Osteocyte (in vitro differentiated cells): ENCODE data around the gene AARS2. TPM values are rescaled to one million over a fixed set of nuclear protein-coding genes. Genes with fewer than 3 reads are reported as not detected.

ENCODE experiments used
- DNase-seq: peaks from one replicate; pipeline ENCODE4 v3.0.0; 2021; ENCODE audit warnings: mixed read lengths; ENCODE audit not compliant: unreplicated experiment; ENCODE audit errors: extremely low spot score
- H3K27ac Mint-ChIP-seq: one replicate; pipeline ENCODE4 v1.8.0; 2021; ENCODE audit warnings: mild to moderate bottlenecking, mixed read lengths; ENCODE audit not compliant: unreplicated experiment
- H3K27me3 Mint-ChIP-seq: one replicate; pipeline ENCODE4 v1.8.0; 2021; ENCODE audit warnings: mixed read lengths; ENCODE audit not compliant: unreplicated experiment
- H3K36me3 Mint-ChIP-seq: one replicate; pipeline ENCODE4 v1.8.0; 2021; ENCODE audit warnings: mixed read lengths; ENCODE audit not compliant: unreplicated experiment
- H3K4me1 Mint-ChIP-seq: one replicate; pipeline ENCODE4 v1.8.0; 2021; ENCODE audit warnings: mixed read lengths; ENCODE audit not compliant: unreplicated experiment
- H3K4me3 Mint-ChIP-seq: one replicate; pipeline ENCODE4 v1.8.0; 2021; ENCODE audit warnings: mild to moderate bottlenecking, moderate library complexity, mixed read lengths; ENCODE audit not compliant: unreplicated experiment
- H3K9me3 Mint-ChIP-seq: one replicate; pipeline ENCODE4 v1.8.0; 2021; ENCODE audit warnings: mixed read lengths; ENCODE audit not compliant: unreplicated experiment
- CTCF ChIP-seq: fragments of 200-600 bp; sonication (generic); IDR thresholded peaks from 2 replicates; pipeline ENCODE4 v1.5.0; 2021; ENCODE audit warnings: antibody characterized with exemption, mild to moderate bottlenecking, moderate library complexity
- total RNA-seq: library from RNA; stranded (reverse); gene quantifications from 2 replicates; pipeline ENCODE4 v1.2.1, GENCODE V29; 2021

Gene AARS2
- total RNA-seq, 1 donor from 2014 or later, result 13.2 TPM

DNA sequence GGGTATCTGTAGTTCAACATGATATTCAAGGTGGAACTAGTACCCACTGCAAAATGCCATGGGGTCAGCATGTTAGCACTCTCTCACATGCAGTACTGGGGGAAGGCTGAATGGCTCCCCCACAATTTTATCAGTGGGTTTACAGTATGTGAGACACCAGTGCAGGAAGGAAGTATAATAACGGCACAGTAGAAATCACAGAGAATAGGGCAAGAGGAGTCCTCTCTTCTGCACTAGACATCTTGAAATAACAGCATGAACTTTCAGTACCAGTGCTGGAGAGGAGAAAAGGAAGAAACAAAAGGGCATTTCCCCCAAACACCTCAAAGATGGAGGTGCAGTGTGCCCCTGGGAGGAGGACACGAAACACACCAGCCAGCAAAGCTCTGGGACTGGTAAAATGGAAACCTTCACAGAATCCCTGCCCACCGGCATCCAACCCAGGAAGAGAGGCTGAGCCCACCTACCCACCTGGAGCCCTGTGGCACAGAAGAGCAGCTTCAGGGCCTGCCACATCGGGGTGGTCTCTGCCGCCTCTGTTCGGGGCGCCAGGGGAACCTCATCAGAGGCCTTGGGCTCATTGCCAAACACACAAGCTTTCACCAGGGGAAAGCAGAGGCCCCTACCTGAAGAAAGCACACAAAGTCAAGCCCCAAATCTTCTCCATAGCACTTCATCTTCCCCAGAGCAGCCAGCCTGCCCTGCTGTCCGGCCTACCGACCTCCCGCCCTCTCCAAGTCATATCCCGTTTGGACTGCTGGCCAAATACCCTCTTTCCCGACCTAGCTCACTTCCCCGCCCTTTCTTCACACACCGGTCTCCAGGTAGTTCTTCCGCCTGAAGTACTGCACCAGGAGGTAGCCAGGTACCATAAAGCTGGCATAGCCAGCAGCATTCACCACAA lies 57.0 kb downstream of the AARS2 start:
- no peak for TF ChIP-seq CTCF
- Mint-ChIP-seq H3K4me1 (peaks cover 50% of the 10 kb centered on the region), H3K9me3 (no peaks in the 10 kb centered on the region), H3K27ac (peak overlapping the region; percentile 87), H3K36me3 (peaks cover 51% of the 10 kb centered on the region), H3K4me3 (peak overlapping the region; percentile 89), H3K27me3 (no peaks in the 10 kb centered on the region)
- no peak for DNase-seq

GRCh38 chr6:44255105-44255808 lies 57.9 kb downstream of the AARS2 start:
- DNase-seq, result no peak

DNA sequence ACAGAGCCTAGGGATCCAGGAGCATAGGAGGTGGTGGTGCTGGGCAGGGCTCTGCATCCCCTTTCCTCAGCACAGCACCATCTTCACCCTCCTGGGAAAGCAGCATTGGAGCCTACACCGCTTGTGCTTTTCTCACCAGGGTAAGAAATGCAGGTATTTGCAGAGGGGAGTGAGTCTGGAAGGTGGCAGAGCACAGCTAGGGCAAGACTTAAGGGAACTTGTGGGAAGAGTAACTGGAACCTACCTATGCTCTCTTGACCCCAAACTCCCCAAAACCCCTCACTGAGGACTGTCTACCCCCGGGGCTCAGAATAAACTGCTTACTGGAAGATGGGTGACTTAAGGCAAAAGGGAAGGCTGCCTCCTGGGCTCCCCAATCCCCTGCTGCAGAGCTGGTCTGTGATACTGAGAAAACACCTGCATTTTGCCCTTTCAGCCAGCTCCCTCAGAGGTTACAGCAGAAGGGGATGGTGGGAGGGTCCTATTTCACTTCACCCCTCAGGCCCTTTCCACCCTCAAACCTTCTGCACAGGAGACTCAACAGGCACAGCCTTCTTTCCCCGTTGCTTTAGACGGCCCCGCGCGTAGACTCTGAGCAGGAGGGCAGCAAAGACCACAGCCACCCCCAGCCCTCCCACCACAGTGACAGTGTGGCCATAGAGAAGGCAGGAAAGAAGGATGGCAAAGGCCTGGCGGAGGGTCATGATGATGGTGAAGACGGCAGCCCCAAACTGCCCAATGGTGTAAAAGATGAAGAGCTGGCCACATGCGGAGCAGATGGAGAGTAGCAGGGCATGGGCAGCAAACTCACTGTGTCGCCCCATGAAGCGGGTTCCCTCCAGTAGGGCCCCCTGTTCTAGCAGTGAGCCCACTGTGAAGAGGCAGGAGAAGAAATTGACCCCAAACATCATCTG lies 58.7 kb downstream of the AARS2 start:
- peaks cover 61% of the 10 kb centered on the region for H3K36me3 Mint-ChIP-seq
- no peaks in the 10 kb centered on the region for H3K9me3 Mint-ChIP-seq
- no peaks in the 10 kb centered on the region for H3K27me3 Mint-ChIP-seq
- no peak for DNase-seq
- peak overlapping the region; percentile 42 for H3K27ac Mint-ChIP-seq
- H3K4me3 Mint-ChIP-seq, result no peak overlapping the region
- no peak for TF ChIP-seq CTCF
- peaks cover 59% of the 10 kb centered on the region for H3K4me1 Mint-ChIP-seq

More at GRCh38 chr6:44255105-44255808, 57.9 kb downstream of the AARS2 start:
- peak overlapping the region; percentile 87 for H3K27ac Mint-ChIP-seq
- peaks cover 52% of the 10 kb centered on the region for H3K4me1 Mint-ChIP-seq
- no peak for TF ChIP-seq CTCF
- no peaks in the 10 kb centered on the region for H3K27me3 Mint-ChIP-seq
- H3K36me3 Mint-ChIP-seq, result peaks cover 56% of the 10 kb centered on the region
- H3K4me3 Mint-ChIP-seq, result peak overlapping the region; percentile 89
- no peaks in the 10 kb centered on the region for H3K9me3 Mint-ChIP-seq

DNA sequence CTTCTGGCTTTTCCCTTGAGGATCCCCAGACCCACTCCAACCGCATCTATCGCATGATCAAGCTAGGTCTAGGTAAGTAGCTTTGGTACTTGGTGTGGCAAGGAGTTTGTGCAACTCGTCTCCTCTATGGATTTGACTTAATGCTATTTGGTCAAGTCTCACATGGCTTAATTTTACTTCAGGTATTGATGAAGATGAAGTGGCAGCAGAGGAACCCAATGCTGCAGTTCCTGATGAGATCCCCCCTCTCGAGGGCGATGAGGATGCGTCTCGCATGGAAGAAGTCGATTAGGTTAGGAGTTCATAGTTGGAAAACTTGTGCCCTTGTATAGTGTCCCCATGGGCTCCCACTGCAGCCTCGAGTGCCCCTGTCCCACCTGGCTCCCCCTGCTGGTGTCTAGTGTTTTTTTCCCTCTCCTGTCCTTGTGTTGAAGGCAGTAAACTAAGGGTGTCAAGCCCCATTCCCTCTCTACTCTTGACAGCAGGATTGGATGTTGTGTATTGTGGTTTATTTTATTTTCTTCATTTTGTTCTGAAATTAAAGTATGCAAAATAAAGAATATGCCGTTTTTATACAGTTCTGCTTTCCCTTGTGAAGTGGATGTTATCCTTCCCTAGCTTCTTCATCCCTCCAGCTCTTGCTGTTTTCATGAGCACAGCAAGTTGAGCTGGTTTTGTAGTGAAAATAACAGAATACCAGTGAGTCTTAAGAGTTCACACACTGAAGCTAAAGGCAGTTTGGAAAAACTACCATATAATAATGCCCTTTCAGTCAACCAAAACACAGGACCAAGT lies 59.6 kb downstream of the AARS2 start:
- H3K4me1 Mint-ChIP-seq, result peaks cover 67% of the 10 kb centered on the region
- no peak for DNase-seq
- H3K4me3 Mint-ChIP-seq, result no peak overlapping the region
- TF ChIP-seq CTCF, result peak; percentile 59
- H3K9me3 Mint-ChIP-seq, result no peaks in the 10 kb centered on the region
- peak overlapping the region; percentile 47 for H3K27ac Mint-ChIP-seq
- H3K27me3 Mint-ChIP-seq, result no peaks in the 10 kb centered on the region
- H3K36me3 Mint-ChIP-seq, result peaks cover 62% of the 10 kb centered on the region
